HuH-7.5 (cell line): ENCODE measurements around the gene CAMSAP3.
A peak's percentile ranks its signal among the peaks of the same experiment; 100 is the strongest.

Source experiments
- DNase-seq: peaks from one replicate; pipeline ENCODE4 v3.0.0; 2011; ENCODE audit warnings: low spot score

CAMSAP3 gene

DNA sequence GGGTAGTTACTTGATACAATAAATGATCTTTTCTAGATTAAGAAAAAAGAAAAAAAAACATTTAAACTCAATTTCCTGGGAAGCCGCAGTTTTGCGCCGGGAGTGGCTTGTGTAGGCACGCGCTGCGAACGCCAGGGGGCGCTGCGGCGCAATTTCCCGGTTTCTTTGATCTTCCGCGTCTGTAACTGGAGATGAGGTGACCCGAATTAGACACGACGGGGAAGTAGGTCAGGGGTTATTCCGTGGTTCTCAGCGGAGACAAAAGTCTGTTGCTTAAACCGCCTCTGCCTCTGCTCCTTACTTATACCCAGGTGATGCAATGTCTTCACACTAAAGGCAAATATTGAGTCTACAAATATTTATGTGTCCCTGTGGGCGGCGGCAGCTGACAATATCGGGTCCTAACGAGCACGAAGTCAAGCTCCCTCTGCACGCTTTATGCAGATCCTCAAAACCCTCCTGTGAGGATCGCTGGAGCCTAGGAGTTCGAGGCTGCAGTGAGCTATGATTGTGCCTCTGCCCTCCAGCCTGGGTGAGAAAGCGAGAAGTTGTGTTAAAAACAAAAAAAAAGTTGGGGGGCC is 56.5 kb downstream of the CAMSAP3 start:
- peak; percentile 92 for DNase-seq

GRCh38 chr19:7654401-7654800 is 58.7 kb downstream of the CAMSAP3 start:
- DNase-seq, result no peak

- no peak for DNase-seq
Measured at GRCh38 chr19:7655581-7655980, 59.9 kb downstream of the CAMSAP3 start.

- no peak for DNase-seq
Measured at GRCh38 chr19:7657131-7657751, 61.6 kb downstream of the CAMSAP3 start.

- DNase-seq, result no peak
Measured at GRCh38 chr19:7658219-7658686, 62.6 kb downstream of the CAMSAP3 start.

GRCh38 chr19:7661744-7662538 is 66.3 kb downstream of the CAMSAP3 start:
- no peak for DNase-seq

- DNase-seq, result no peak
Measured at GRCh38 chr19:7662657-7663056, 67.0 kb downstream of the CAMSAP3 start.

GRCh38 chr19:7663706-7664105 is 68.0 kb downstream of the CAMSAP3 start:
- DNase-seq, result no peak

DNA sequence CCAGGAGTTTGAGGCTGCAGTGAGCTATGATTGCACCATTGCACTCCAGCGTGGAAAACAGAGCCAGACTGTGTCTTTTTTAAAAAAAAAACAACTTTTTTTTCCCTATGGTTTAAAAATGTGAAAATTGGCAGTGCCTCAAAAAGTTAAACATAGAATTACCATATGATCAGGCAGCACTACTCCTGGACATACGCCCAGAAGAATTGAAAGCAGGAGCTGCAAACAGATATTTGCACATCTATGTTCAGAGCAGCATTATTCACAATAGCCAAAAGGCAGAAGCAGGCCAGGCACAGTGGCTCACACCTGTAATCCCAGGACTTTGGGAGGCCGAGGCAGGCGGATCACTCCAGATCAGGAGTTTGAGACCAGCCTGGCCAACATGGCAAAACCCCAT is 69.4 kb downstream of the CAMSAP3 start:
- DNase-seq, result no peak
